PC-3 (cell line): ENCODE data around the gene SEPTIN10. TPM values are rescaled to one million over a fixed set of nuclear protein-coding genes. Genes with fewer than 3 reads are reported as not detected.

Experiments used
- ATAC-seq: fragments of 200-7000 bp; cut with Tn5 transposase; 2 replicates; pipeline ENCODE4 v1.9.1; 2020; ENCODE audit warnings: mild to moderate bottlenecking, moderate library complexity
- BruUV-seq: library from RNA; stranded (reverse); fragments of 400-500 nt; replicated peaks from 2 replicates; lab custom pipeline; 2021; lab: Mats Ljungman, UMichigan
- CTCF ChIA-PET: fragments of 300-600 bp; sonication (Branson Sonifier 250); formaldehyde crosslinking; loops from one replicate; lab custom pipeline; 2022; ENCODE audit warnings: antibody characterized with exemption; lab: Charles Lee
- POLR2A ChIA-PET: fragments of 300-600 bp; sonication (Branson Sonifier 250); formaldehyde crosslinking; loops from one replicate; lab custom pipeline; 2022; ENCODE audit warnings: antibody characterized with exemption; ENCODE audit not compliant: unreplicated experiment; lab: Charles Lee
- DNase-seq: peaks from one replicate; pipeline ENCODE4 v3.0.0-alpha.2; 2015
- H2AFZ ChIP-seq: fragments of 300-600 bp; sonication (generic); 2 replicates; pipeline ENCODE4 v1.6.0; 2016; ENCODE audit warnings: antibody characterized with exemption, low read length
- H3F3A ChIP-seq: fragments of 300-600 bp; sonication (generic); one replicate; pipeline ENCODE4 v1.6.0; 2017; ENCODE audit warnings: antibody characterized with exemption, low read length, control low read depth, mild to moderate bottlenecking; ENCODE audit not compliant: unreplicated experiment
- H3K27ac ChIP-seq: fragments of 300-600 bp; sonication (generic); 2 replicates; pipeline ENCODE4 v1.5.1; 2016; ENCODE audit warnings: mild to moderate bottlenecking, low read length
- H3K27me3 ChIP-seq: fragments of 300-600 bp; sonication (generic); 2 replicates; pipeline ENCODE4 v1.6.1; 2016; ENCODE audit warnings: low read length, mixed read lengths
- H3K36me3 ChIP-seq: fragments of 300-600 bp; sonication (generic); 2 replicates; pipeline ENCODE4 v1.6.1; 2016; ENCODE audit warnings: low read depth, mixed run types, low read length, mixed read lengths
- H3K4me1 ChIP-seq: fragments of 300-600 bp; sonication (generic); 2 replicates; pipeline ENCODE4 v1.5.1; 2016; ENCODE audit warnings: low read length; ENCODE audit not compliant: insufficient read depth
- H3K4me2 ChIP-seq: fragments of 300-600 bp; sonication (generic); 2 replicates; pipeline ENCODE4 v1.6.0; 2016; ENCODE audit warnings: low read length
- H3K4me3 ChIP-seq: fragments of 300-600 bp; sonication (generic); 2 replicates; pipeline ENCODE4 v1.5.1; 2016; ENCODE audit warnings: mild to moderate bottlenecking, low read length, mixed read lengths
- H3K79me2 ChIP-seq: fragments of 300-600 bp; sonication (generic); 2 replicates; pipeline ENCODE4 v1.6.1; 2017; ENCODE audit warnings: low read length, mixed read lengths
- H3K9ac ChIP-seq: fragments of 300-600 bp; sonication (generic); 2 replicates; pipeline ENCODE4 v1.6.0; 2016; ENCODE audit warnings: mild to moderate bottlenecking, low read length
- H3K9me2 ChIP-seq: fragments of 300-600 bp; sonication (generic); replicated peaks from 2 replicates; pipeline ENCODE4 v1.6.1; 2016; ENCODE audit warnings: mixed run types, low read length, mixed read lengths
- H3K9me3 ChIP-seq: fragments of 300-600 bp; sonication (generic); 2 replicates; pipeline ENCODE4 v1.6.1; 2016; ENCODE audit warnings: low read length, mixed read lengths
- H4K20me1 ChIP-seq: fragments of 300-600 bp; sonication (generic); 2 replicates; pipeline ENCODE4 v1.6.1; 2016; ENCODE audit warnings: low read length, mixed read lengths
- EZH2 ChIP-seq: fragments of 300-600 bp; sonication (generic); IDR thresholded peaks from one replicate; pipeline ENCODE4 v1.6.1; 2017; ENCODE audit warnings: antibody characterized with exemption, mild to moderate bottlenecking, low read length; ENCODE audit not compliant: unreplicated experiment
- EZH2phosphoT487 ChIP-seq: fragments of 300-600 bp; sonication (generic); IDR thresholded peaks from 2 replicates; pipeline ENCODE4 v1.6.1; 2018; ENCODE audit warnings: mild to moderate bottlenecking, antibody characterized with exemption, low read length, borderline replicate concordance
- intact Hi-C: fragments of 100-400 bp; cut with micrococcal nuclease; formaldehyde crosslinking; loops from 2 replicates; pipeline ENCODE4 v1.9.0; 2023
- total RNA-seq: library from RNA; depleted of rRNA; stranded (reverse); fragments of >200 nt; gene quantifications from 2 replicates; pipeline ENCODE4 v1.2.3, GENCODE V29; 2014
- TF ChIP-seq, protein P1 (sequence below): fragments of 300-600 bp; sonication (generic); conservative IDR thresholded peaks from 2 replicates; pipeline ENCODE4 v1.5.1; 2017; ENCODE audit warnings: antibody characterized with exemption, low read depth, mild to moderate bottlenecking, low read length

Gene SEPTIN10
- total RNA-seq, 1 experiment from 2014 or later = 36.1 TPM

DNA sequence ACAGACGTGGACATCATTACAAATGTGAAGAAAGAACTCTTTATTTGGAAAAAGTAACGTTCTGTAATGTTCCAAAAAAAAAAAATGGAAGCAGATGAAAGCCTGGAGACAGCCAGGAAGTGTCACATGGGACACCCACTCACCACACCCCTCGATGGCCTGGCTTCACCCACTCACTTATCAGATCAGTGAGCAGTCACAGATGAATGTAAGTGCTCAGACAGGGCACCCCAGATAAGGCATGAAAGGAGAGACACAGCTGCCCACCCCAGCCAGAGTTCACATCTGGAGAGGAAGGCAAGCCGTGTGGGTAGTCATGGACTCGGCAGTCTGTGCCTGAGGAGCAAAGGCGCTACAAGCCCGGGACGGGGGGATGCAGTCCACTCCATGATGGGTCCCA is 105.2 kb downstream of the SEPTIN10 start:
- DNase-seq (no peak), ATAC-seq (no peak)
- Histone ChIP-seq H4K20me1 (no peaks in the 10 kb centered on the region), H3F3A (no peaks in the 10 kb centered on the region), H3K9ac (no peak overlapping the region), H3K27me3 (no peaks in the 10 kb centered on the region), H3K79me2 (no peaks in the 10 kb centered on the region), H3K9me3 (no peaks in the 10 kb centered on the region), H3K4me1 (no peaks in the 10 kb centered on the region), H3K4me2 (no peak overlapping the region), H3K4me3 (no peak overlapping the region), H3K36me3 (no peaks in the 10 kb centered on the region), H3K27ac (no peak overlapping the region), H2AFZ (no peak overlapping the region), H3K9me2 (no peaks in the 10 kb centered on the region)
- intact Hi-C loops = no loop called here
- ChIA-PET POLR2A (no interaction called here), CTCF (no interaction called here)
- TF ChIP-seq EZH2phosphoT487 = no peak
- TF ChIP-seq, protein P1, sequence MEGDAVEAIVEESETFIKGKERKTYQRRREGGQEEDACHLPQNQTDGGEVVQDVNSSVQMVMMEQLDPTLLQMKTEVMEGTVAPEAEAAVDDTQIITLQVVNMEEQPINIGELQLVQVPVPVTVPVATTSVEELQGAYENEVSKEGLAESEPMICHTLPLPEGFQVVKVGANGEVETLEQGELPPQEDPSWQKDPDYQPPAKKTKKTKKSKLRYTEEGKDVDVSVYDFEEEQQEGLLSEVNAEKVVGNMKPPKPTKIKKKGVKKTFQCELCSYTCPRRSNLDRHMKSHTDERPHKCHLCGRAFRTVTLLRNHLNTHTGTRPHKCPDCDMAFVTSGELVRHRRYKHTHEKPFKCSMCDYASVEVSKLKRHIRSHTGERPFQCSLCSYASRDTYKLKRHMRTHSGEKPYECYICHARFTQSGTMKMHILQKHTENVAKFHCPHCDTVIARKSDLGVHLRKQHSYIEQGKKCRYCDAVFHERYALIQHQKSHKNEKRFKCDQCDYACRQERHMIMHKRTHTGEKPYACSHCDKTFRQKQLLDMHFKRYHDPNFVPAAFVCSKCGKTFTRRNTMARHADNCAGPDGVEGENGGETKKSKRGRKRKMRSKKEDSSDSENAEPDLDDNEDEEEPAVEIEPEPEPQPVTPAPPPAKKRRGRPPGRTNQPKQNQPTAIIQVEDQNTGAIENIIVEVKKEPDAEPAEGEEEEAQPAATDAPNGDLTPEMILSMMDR = no peak
- no peak for TF ChIP-seq EZH2
- no TSS peak for BruUV-seq

DNA sequence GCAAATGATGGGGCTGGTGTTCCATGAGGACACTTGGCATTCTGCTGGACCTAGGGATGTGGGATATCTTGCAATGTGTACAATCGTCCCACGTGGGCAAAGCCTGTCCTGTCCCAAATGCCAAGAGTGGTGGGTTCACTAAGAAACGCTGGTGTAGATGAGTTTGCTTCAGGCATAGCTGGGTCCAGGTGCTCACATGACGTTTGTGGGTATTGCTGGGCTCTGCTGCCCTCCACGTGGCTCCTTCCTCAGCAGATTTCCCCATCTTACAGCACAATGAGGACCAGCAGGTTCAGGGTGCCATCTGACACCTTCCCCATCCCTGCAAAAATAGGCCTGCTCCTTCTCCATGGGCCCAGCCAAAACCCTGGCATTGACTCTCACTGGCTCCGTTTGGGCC is 105.9 kb downstream of the SEPTIN10 start:
- no peaks in the 10 kb centered on the region for H3K9me3 ChIP-seq
- H3K4me3 ChIP-seq = no peak overlapping the region
- intact Hi-C loops = loop anchor here (2.0 kb wide), 1 partner anchor 73 kb away; no protein-coding TSS in a partner anchor
- no peak overlapping the region for H3K4me2 ChIP-seq
- no peak overlapping the region for H3K9ac ChIP-seq
- H3K27ac ChIP-seq = no peak overlapping the region
- no peaks in the 10 kb centered on the region for H4K20me1 ChIP-seq
- no peaks in the 10 kb centered on the region for H3K36me3 ChIP-seq
- no peak overlapping the region for H2AFZ ChIP-seq
- no TSS peak for BruUV-seq
- no peaks in the 10 kb centered on the region for H3K4me1 ChIP-seq
- no peaks in the 10 kb centered on the region for H3K27me3 ChIP-seq
- CTCF ChIA-PET = no interaction called here
- POLR2A ChIA-PET = no interaction called here
- TF ChIP-seq, protein P1 = no peak
- TF ChIP-seq EZH2 (no peak), EZH2phosphoT487 (no peak)
- no peak for DNase-seq
- H3F3A ChIP-seq = no peaks in the 10 kb centered on the region
- H3K9me2 ChIP-seq = no peaks in the 10 kb centered on the region
- no peaks in the 10 kb centered on the region for H3K79me2 ChIP-seq
- no peak for ATAC-seq

DNA sequence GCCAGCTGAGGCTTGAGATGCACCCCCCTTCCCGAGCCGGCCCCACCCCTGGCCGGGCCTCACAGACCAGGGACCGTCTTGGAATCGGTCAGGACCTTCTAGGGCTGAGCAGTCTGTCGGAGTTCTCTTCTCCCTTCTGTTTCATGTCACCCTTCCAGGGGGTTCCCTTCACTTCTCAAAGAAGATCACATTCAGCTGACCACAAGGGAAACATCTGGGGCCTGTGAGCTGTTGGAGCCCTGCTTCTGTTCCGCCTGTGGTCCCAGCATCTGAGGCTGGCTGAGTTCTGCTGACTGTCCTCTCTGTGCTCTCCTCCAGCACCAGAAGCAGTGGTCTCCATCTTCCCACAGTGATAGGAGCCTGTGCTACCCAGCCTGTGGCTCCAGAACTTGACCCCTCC is 106.5 kb downstream of the SEPTIN10 start:
- Histone ChIP-seq H3K9ac (no peak overlapping the region), H2AFZ (no peak overlapping the region), H3K4me3 (no peak overlapping the region), H3K79me2 (no peaks in the 10 kb centered on the region), H3K36me3 (no peaks in the 10 kb centered on the region), H3K27me3 (no peaks in the 10 kb centered on the region), H4K20me1 (no peaks in the 10 kb centered on the region), H3K4me1 (no peaks in the 10 kb centered on the region), H3K9me2 (no peaks in the 10 kb centered on the region), H3K9me3 (no peaks in the 10 kb centered on the region), H3K27ac (no peak overlapping the region), H3F3A (no peaks in the 10 kb centered on the region), H3K4me2 (no peak overlapping the region)
- intact Hi-C loops = loop anchor here (2.0 kb wide), 1 partner anchor 72 kb away; no protein-coding TSS in a partner anchor
- no TSS peak for BruUV-seq
- DNase-seq = no peak
- POLR2A ChIA-PET = no interaction called here
- CTCF ChIA-PET = no interaction called here
- ATAC-seq = no peak
- no peak for TF ChIP-seq EZH2
- TF ChIP-seq EZH2phosphoT487 = no peak
- TF ChIP-seq, protein P1 = no peak
